GM23248 (cell line): ENCODE results near the gene SEPTIN5. TPM values are rescaled to one million over a fixed set of nuclear protein-coding genes. Genes with fewer than 3 reads are reported as not detected.
A peak's percentile ranks its signal among the peaks of the same experiment; 100 is the strongest.

ENCODE experiments used
- DNase-seq: peaks from one replicate; pipeline ENCODE4 v3.0.0-alpha.2; 2015
- H2AFZ ChIP-seq: fragments of 200-600 bp; sonication (generic); 2 replicates; pipeline ENCODE4 v1.6.1; 2016; ENCODE audit warnings: antibody characterized with exemption
- H3F3A ChIP-seq: fragments of 200-600 bp; sonication (generic); 2 replicates; pipeline ENCODE4 v1.6.1; 2016; ENCODE audit warnings: mild to moderate bottlenecking, antibody characterized with exemption, mixed run types; ENCODE audit not compliant: insufficient read depth
- H3K27ac ChIP-seq: fragments of 200-600 bp; sonication (generic); 2 replicates; pipeline ENCODE4 v1.5.1; 2016; ENCODE audit warnings: mild to moderate bottlenecking
- H3K27me3 ChIP-seq: fragments of 200-600 bp; sonication (generic); replicated peaks from 2 replicates; pipeline ENCODE4 v1.6.1; 2016; ENCODE audit warnings: mild to moderate bottlenecking; ENCODE audit not compliant: insufficient read depth
- H3K36me3 ChIP-seq: fragments of 200-600 bp; sonication (generic); 2 replicates; pipeline ENCODE4 v1.6.1; 2016; ENCODE audit warnings: low read depth, mild to moderate bottlenecking
- H3K4me1 ChIP-seq: fragments of 200-600 bp; sonication (generic); 2 replicates; pipeline ENCODE4 v1.6.1; 2016; ENCODE audit warnings: mild to moderate bottlenecking; ENCODE audit not compliant: insufficient read depth
- H3K4me2 ChIP-seq: fragments of 200-600 bp; sonication (generic); one replicate; pipeline ENCODE4 v1.6.1; 2016; ENCODE audit warnings: mild to moderate bottlenecking; ENCODE audit not compliant: unreplicated experiment
- H3K4me3 ChIP-seq: fragments of 200-600 bp; sonication (generic); 2 replicates; pipeline ENCODE4 v1.5.1; 2016; ENCODE audit warnings: mild to moderate bottlenecking
- H3K79me2 ChIP-seq: fragments of 200-600 bp; sonication (generic); 2 replicates; pipeline ENCODE4 v1.6.1; 2016; ENCODE audit warnings: mild to moderate bottlenecking; ENCODE audit not compliant: insufficient read depth
- H3K9ac ChIP-seq: fragments of 200-600 bp; sonication (generic); 2 replicates; pipeline ENCODE4 v1.6.1; 2016; ENCODE audit warnings: mild to moderate bottlenecking
- H3K9me2 ChIP-seq: fragments of 200-600 bp; sonication (generic); 2 replicates; pipeline ENCODE4 v1.6.1; 2016; ENCODE audit warnings: mixed run types, mild to moderate bottlenecking, moderate library complexity; ENCODE audit not compliant: insufficient read depth
- H3K9me3 ChIP-seq: fragments of 200-600 bp; sonication (generic); one replicate; pipeline ENCODE4 v1.6.1; 2017; ENCODE audit warnings: low read depth
- H4K20me1 ChIP-seq: fragments of 200-600 bp; sonication (generic); 2 replicates; pipeline ENCODE4 v1.6.0; 2016; ENCODE audit not compliant: insufficient read depth
- EZH2 ChIP-seq: fragments of 200-600 bp; sonication (generic); IDR thresholded peaks from 2 replicates; pipeline ENCODE4 v1.6.1; 2018; ENCODE audit warnings: antibody characterized with exemption, mild to moderate bottlenecking; ENCODE audit not compliant: insufficient read depth, poor library complexity, severe bottlenecking
- EZH2phosphoT487 ChIP-seq: fragments of 200-600 bp; sonication (generic); IDR thresholded peaks from 2 replicates; pipeline ENCODE4 v1.6.1; 2018; ENCODE audit warnings: antibody characterized with exemption, moderate library complexity, mild to moderate bottlenecking, low read depth; ENCODE audit not compliant: insufficient read depth
- WGBS, 2 experiments: methylation state at CpG; one replicate each; pipeline ENCODE4 v1.1.6; 2015 to 2017; ENCODE audit warnings: low lambda C conversion rate in 2 of 2, low coverage in 1 of 2; ENCODE audit errors: missing lambda C conversion rate in 2 of 2; 5-methylcytosine and 5-hydroxymethylcytosine counted together
- in situ Hi-C: fragments of 300-500 bp; cut with MboI; formaldehyde crosslinking; loops from 2 replicates; pipeline ENCODE4 v1.15.0; 2020
- polyA plus RNA-seq: library from polyadenylated mRNA; unstranded; fragments of >200 nt; fragmentation: Nextera tagmentation; extraction: Ambion mirVana; gene quantifications from 2 replicates; pipeline ENCODE4 v1.2.1, GENCODE V29; 2016
- total RNA-seq: library from RNA; depleted of rRNA; stranded (reverse); fragments of >200 nt; shearing (Covaris generic); gene quantifications from 2 replicates; pipeline ENCODE4 v1.2.3, GENCODE V29; 2014

Gene SEPTIN5
- total and polyA plus RNA-seq, 2 experiments from 2014 or later: 17.0 to 31.5 TPM

DNA sequence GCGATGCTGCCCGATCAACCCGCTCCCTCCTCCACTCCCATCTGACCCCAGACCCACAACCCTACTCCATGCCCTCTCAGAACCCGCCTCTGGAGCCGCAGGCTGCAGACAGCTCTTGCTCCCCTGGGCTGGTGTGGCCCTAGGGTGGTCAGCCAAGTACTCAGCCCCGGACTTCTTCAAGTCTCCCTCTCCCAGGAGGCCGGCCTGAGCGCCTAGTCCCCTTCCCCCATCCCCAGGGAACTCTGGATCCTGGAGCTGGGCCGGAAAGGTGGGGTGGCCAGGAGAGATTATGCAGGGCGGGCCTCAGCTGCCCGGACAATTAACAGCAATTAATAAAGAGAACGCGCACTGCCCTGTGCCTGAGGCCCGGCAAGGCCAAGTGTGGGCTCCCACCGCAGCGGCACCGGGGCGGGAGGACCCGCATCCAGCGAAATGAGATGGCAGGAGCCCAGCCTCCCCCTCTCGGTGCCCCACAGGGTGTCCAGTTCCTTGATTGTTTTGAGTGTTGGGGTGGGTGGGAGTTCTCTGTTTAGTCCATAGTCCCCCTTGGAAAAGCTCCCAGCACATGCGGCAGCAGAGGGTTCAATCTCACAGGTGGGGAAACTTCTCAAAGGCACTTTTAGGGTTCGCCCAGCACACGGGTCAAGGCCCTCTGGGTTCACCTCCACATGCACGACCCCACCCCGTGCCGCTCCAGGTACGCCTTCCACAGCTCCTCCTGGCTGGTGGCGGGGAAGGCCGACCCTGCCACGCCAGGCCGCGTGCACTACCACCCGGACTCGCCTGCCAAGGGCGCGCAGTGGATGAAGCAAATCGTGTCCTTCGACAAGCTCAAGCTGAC, 49.4 kb downstream of the SEPTIN5 start:
- H3K4me1 ChIP-seq: peaks cover 6% of the 10 kb centered on the region; the same call in 1 of the 2 replicates
- no peak for DNase-seq
- TF ChIP-seq EZH2 (no peak), EZH2phosphoT487 (no peak)
- in situ Hi-C loops: no loop called here
- 90 to 92% methylated on average over 37 to 39 of the region's 39 CpGs for WGBS, 2 experiments
- no peaks in the 10 kb centered on the region for H3K27me3 ChIP-seq
- H3K9me3 ChIP-seq: no peaks in the 10 kb centered on the region
- H3K79me2 ChIP-seq: peaks cover 26% of the 10 kb centered on the region
- H3K4me3 ChIP-seq: no peak overlapping the region
- no peaks in the 10 kb centered on the region for H4K20me1 ChIP-seq
- no peaks in the 10 kb centered on the region for H3K9me2 ChIP-seq
- no peak overlapping the region for H3K9ac ChIP-seq
- no peak overlapping the region for H3K4me2 ChIP-seq
- 0 out of 2 replicates have a peak, but pooled peaks cover 5% of the 10 kb centered on the region for H3F3A ChIP-seq
- H2AFZ ChIP-seq: no peak overlapping the region
- H3K27ac ChIP-seq: no peak overlapping the region
- H3K36me3 ChIP-seq: no peaks in the 10 kb centered on the region

GRCh38 chr22:19764299-19764593, 49.9 kb downstream of the SEPTIN5 start:
- 97 to 98% methylated on average over 14 to 17 of the region's 17 CpGs for WGBS, 2 experiments
- no peak overlapping the region for H3K4me3 ChIP-seq
- in situ Hi-C loops: no loop called here
- no peaks in the 10 kb centered on the region for H3K9me3 ChIP-seq
- peaks cover 6% of the 10 kb centered on the region; the same call in 1 of the 2 replicates for H3K4me1 ChIP-seq
- no peaks in the 10 kb centered on the region for H3K36me3 ChIP-seq
- H3K4me2 ChIP-seq: no peak overlapping the region
- no peak overlapping the region for H3K27ac ChIP-seq
- H3F3A ChIP-seq: 0 out of 2 replicates have a peak, but pooled peaks cover 5% of the 10 kb centered on the region
- H3K9ac ChIP-seq: no peak overlapping the region
- H4K20me1 ChIP-seq: no peaks in the 10 kb centered on the region
- H3K9me2 ChIP-seq: no peaks in the 10 kb centered on the region
- DNase-seq: no peak
- H3K79me2 ChIP-seq: peaks cover 26% of the 10 kb centered on the region
- H3K27me3 ChIP-seq: no peaks in the 10 kb centered on the region
- no peak overlapping the region for H2AFZ ChIP-seq
- TF ChIP-seq EZH2: no peak
- no peak for TF ChIP-seq EZH2phosphoT487

GRCh38 chr22:19764636-19765476, 50.6 kb downstream of the SEPTIN5 start:
- no peak overlapping the region for H2AFZ ChIP-seq
- 0 out of 2 replicates have a peak, but pooled peaks cover 4% of the 10 kb centered on the region for H3F3A ChIP-seq
- H3K4me3 ChIP-seq: no peak overlapping the region
- in situ Hi-C loops: no loop called here
- H3K79me2 ChIP-seq: peaks cover 26% of the 10 kb centered on the region
- TF ChIP-seq EZH2phosphoT487 (no peak), EZH2 (no peak)
- H3K4me1 ChIP-seq: peaks cover 3% of the 10 kb centered on the region; the same call in 1 of the 2 replicates
- 93 to 97% methylated on average over 24 to 25 of the region's 25 CpGs for WGBS, 2 experiments
- no peak overlapping the region for H3K9ac ChIP-seq
- H3K27me3 ChIP-seq: no peaks in the 10 kb centered on the region
- H3K4me2 ChIP-seq: no peak overlapping the region
- no peaks in the 10 kb centered on the region for H4K20me1 ChIP-seq
- H3K9me2 ChIP-seq: no peaks in the 10 kb centered on the region
- no peaks in the 10 kb centered on the region for H3K9me3 ChIP-seq
- H3K36me3 ChIP-seq: no peaks in the 10 kb centered on the region
- H3K27ac ChIP-seq: no peak overlapping the region
- no peak for DNase-seq

- H3K9ac ChIP-seq: no peak overlapping the region
- WGBS, 2 experiments: 44 to 73% methylated on average over 41 to 71 of the region's 83 CpGs
- H3F3A ChIP-seq: no peaks in the 10 kb centered on the region
- TF ChIP-seq EZH2 (no peak), EZH2phosphoT487 (no peak)
- no peaks in the 10 kb centered on the region for H3K27me3 ChIP-seq
- no peaks in the 10 kb centered on the region for H3K4me1 ChIP-seq
- in situ Hi-C loops: no loop called here
- DNase-seq: peak; percentile 27
- H2AFZ ChIP-seq: no peak overlapping the region
- H3K4me2 ChIP-seq: no peak overlapping the region
- H3K27ac ChIP-seq: no peak overlapping the region
- no peaks in the 10 kb centered on the region for H4K20me1 ChIP-seq
- H3K36me3 ChIP-seq: no peaks in the 10 kb centered on the region
- no peaks in the 10 kb centered on the region for H3K9me2 ChIP-seq
- no peak overlapping the region for H3K4me3 ChIP-seq
- H3K79me2 ChIP-seq: peaks cover 26% of the 10 kb centered on the region
- H3K9me3 ChIP-seq: no peaks in the 10 kb centered on the region
These were observed 51.4 kb downstream of the SEPTIN5 start for GRCh38 chr22:19765477-19766239.
